ENCODE data around the gene ATF6. TPM values are rescaled to one million over a fixed set of nuclear protein-coding genes. Genes with fewer than 3 reads are reported as not detected.

ATF6 gene
- total RNA-seq, 1 experiment from 2014 or later, result 20.9 TPM

- Histone ChIP-seq H3K36me3 (ENCODE audit: control insufficient read depth in 1 of 2, insufficient read depth in 2 of 2, low read length in 2 of 2) (no peaks in the 10 kb centered on the region), H3K4me3 (replicated peaks in 1 of 2; ENCODE audit: low read depth in 1 of 2, low read length in 2 of 2) (no peak overlapping the region), H3K4me1 (ENCODE audit: control insufficient read depth in 1 of 2, insufficient read depth in 2 of 2, low read length in 2 of 2) (peaks cover 7 to 45% of the 10 kb centered on the region in 2 experiments), H3K27ac (ENCODE audit: low read depth, low read length) (no peak overlapping the region), H3K79me2 (ENCODE audit: insufficient read depth, low read length) (no peaks in the 10 kb centered on the region), H3K9me2 (ENCODE audit: insufficient read depth) (no peaks in the 10 kb centered on the region), H4K20me1 (ENCODE audit: insufficient read depth) (no peaks in the 10 kb centered on the region), H3K9ac (ENCODE audit: low read length) (no peak overlapping the region), H2AFZ (ENCODE audit: low read depth, low read length, poor library complexity, severe bottlenecking) (no peak overlapping the region), H3K4me2 (ENCODE audit: low read length) (no peak overlapping the region), H3K27me3 (ENCODE audit: insufficient read depth, low read length) (no peaks in the 10 kb centered on the region), H3K9me3 (ENCODE audit: control insufficient read depth in 1 of 2, insufficient read depth in 1 of 2, low read depth in 1 of 2, low read length in 2 of 2) (no peaks in the 10 kb centered on the region)
- RAD21 ChIA-PET (ENCODE audit: low non-redundant PET in 1 of 2, low total read pairs in 2 of 2, uncharacterized antibody in 2 of 2, unreplicated experiment in 2 of 2), result no interaction called here
- DNase-seq (ENCODE audit: low read depth, low spot score), result no peak
- CTCF ChIA-PET, result no interaction called here
- TF ChIP-seq, protein P1, sequence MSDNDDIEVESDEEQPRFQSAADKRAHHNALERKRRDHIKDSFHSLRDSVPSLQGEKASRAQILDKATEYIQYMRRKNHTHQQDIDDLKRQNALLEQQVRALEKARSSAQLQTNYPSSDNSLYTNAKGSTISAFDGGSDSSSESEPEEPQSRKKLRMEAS (IDR thresholded peaks at IDR 0.05), result no peak
- no peak for TF ChIP-seq YY1 (IDR thresholded peaks at IDR 0.05; ENCODE audit: extremely low read depth, insufficient replicate concordance, low read depth, low read length)
- TF ChIP-seq CBX3 (IDR thresholded peaks at IDR 0.05; ENCODE audit: low read depth), result no peak
- TF ChIP-seq FOSL1 (IDR thresholded peaks at IDR 0.05; ENCODE audit: low read depth), result no peak
- no peak for TF ChIP-seq RAD21 (IDR thresholded peaks at IDR 0.05; ENCODE audit: low read depth)
- no peak for TF ChIP-seq SIN3A (IDR thresholded peaks at IDR 0.05; ENCODE audit: low read depth)
- no peak for TF ChIP-seq POLR2A (IDR thresholded peaks at IDR 0.05; ENCODE audit: borderline replicate concordance, extremely low read depth, insufficient read depth, insufficient read length)
- no peak for TF ChIP-seq EZH2 (IDR thresholded peaks at IDR 0.05)
- intact Hi-C loops (cut with micrococcal nuclease), result no loop called here
- POLR2A ChIA-PET, result no interaction called here
- BruUV-seq (replicated peaks), result no TSS peak
- no peak for ATAC-seq
Observed at GRCh38 chr1:161720422-161720821, 45.7 kb upstream of the ATF6 start.

DNA sequence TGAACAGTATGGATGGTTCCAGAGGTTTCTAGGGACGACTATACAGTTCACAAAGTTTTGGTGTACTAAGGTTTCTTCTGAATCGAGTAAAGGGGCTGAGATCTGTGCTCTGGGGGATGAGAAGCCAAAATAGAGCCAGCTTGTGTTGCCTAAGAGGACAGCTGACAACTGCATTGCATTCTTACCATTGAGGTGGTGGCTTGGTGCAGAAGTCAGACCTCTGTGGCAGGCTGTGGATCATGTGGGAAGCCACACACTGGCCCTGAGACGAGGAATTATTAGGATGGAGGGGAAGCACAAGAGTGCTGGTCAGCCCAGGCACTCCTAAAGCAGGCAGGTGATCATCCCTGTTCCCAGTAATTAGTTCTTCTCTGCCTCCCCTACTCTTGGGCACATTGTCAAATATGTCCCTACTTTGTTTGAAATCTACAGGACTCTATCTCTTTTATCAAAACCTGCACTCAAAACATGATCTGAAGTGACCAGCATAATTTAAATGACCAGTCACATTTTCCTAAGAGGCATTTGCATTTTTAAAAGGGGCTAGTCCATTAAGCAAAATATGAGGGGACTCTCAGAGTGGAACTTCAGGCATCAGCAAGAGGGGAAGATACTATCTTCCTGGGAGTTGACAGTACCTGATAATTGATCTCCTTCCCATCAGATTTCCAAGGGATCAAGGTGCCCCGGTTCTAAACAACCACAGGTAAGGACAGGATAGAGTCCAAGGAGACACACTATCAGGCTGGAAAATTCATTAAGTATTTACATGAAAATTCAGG, 45.0 kb upstream of the ATF6 start, which contains the start of gene FCRLB:
Gene FCRLB, plus strand, starts transcription at position 589 of the 782 bp plus-strand sequence. CDS start 1,129 bp downstream, outside the sequence.
- intact Hi-C loops (cut with micrococcal nuclease), result no loop called here
- H3K4me1 ChIP-seq (ENCODE audit: control insufficient read depth in 1 of 2, insufficient read depth in 2 of 2, low read length in 2 of 2), result peaks cover 12 to 52% of the 10 kb centered on the region in 2 experiments
- H3K9me2 ChIP-seq (ENCODE audit: insufficient read depth), result no peaks in the 10 kb centered on the region
- TF ChIP-seq EZH2 (IDR thresholded peaks at IDR 0.05), result no peak
- TF ChIP-seq YY1 (IDR thresholded peaks at IDR 0.05; ENCODE audit: extremely low read depth, insufficient replicate concordance, low read depth, low read length), result no peak
- TF ChIP-seq, protein P1 (IDR thresholded peaks at IDR 0.05), result 0 out of 2 replicates have a peak, but pooled peaks have one; percentile 1
- TF ChIP-seq POLR2AphosphoS5 (IDR thresholded peaks at IDR 0.05; ENCODE audit: low read depth, low read length), result no peak
- peak within 1 kb of the TSS; percentile 10 for H2AFZ ChIP-seq (ENCODE audit: low read depth, low read length, poor library complexity, severe bottlenecking)
- H3K79me2 ChIP-seq (ENCODE audit: insufficient read depth, low read length), result no peaks in the 10 kb centered on the region; the same call in 1 of the 2 replicates
- H3K9ac ChIP-seq (ENCODE audit: low read length), result no peak within 1 kb of the TSS
- no peaks in the 10 kb centered on the region for H4K20me1 ChIP-seq (ENCODE audit: insufficient read depth)
- no TSS peak for BruUV-seq (replicated peaks)
- no peaks in the 10 kb centered on the region for H3K36me3 ChIP-seq (ENCODE audit: control insufficient read depth in 1 of 2, insufficient read depth in 2 of 2, low read length in 2 of 2)
- no peaks in the 10 kb centered on the region for H3K27me3 ChIP-seq (ENCODE audit: insufficient read depth, low read length)
- peak within 1 kb of the TSS in 1 of 2 experiments; percentile 8; a peak in 1 of 4 replicates for H3K4me3 ChIP-seq (replicated peaks in 1 of 2; ENCODE audit: low read depth in 1 of 2, low read length in 2 of 2)
- 0 out of 2 replicates have a peak, but pooled peaks have one; percentile 3 for ATAC-seq
- no peak for DNase-seq (ENCODE audit: low read depth, low spot score)
- H3K4me2 ChIP-seq (ENCODE audit: low read length), result peak within 1 kb of the TSS; percentile 59
- CTCF ChIA-PET, result no interaction called here
- no peaks in the 10 kb centered on the region for H3K9me3 ChIP-seq (ENCODE audit: control insufficient read depth in 1 of 2, insufficient read depth in 1 of 2, low read depth in 1 of 2, low read length in 2 of 2)
- RAD21 ChIA-PET (ENCODE audit: low non-redundant PET in 1 of 2, low total read pairs in 2 of 2, uncharacterized antibody in 2 of 2, unreplicated experiment in 2 of 2), result no interaction called here
- H3K27ac ChIP-seq (ENCODE audit: low read depth, low read length), result no peak within 1 kb of the TSS
- POLR2A ChIA-PET, result no interaction called here

Data from HCT116 (cell line).